HG03521 (cell line): ENCODE measurements around the gene PAFAH1B1.
"Not testable (repeated sequence)": the region's sequence is repeated elsewhere in the genome, so short reads cannot be mapped to it uniquely, and the experiment has no call there.

Experiments used
- ATAC-seq: cut with Tn5 transposase; IDR thresholded peaks from one replicate; pipeline ENCODE4 v1.9.1; 2021; ENCODE audit warnings: mild to moderate bottlenecking, moderate library complexity; ENCODE audit not compliant: unreplicated experiment

Gene PAFAH1B1

GRCh38 chr17:2634361-2634960, 41.0 kb downstream of the PAFAH1B1 start:
- ATAC-seq, result no peak

GRCh38 chr17:2635241-2635640, 41.8 kb downstream of the PAFAH1B1 start:
- no peak for ATAC-seq

- ATAC-seq, result no peak
Measured at GRCh38 chr17:2635675-2636074, 42.2 kb downstream of the PAFAH1B1 start.

GRCh38 chr17:2636169-2636930, 42.9 kb downstream of the PAFAH1B1 start:
- ATAC-seq, result no peak

- no peak for ATAC-seq
Measured at GRCh38 chr17:2637422-2637821, 44.0 kb downstream of the PAFAH1B1 start.

- ATAC-seq, result no peak
Measured at GRCh38 chr17:2644971-2645370, 51.5 kb downstream of the PAFAH1B1 start.

GRCh38 chr17:2647957-2648356, 54.5 kb downstream of the PAFAH1B1 start:
- no peak for ATAC-seq

- no peak for ATAC-seq
Measured at GRCh38 chr17:2649191-2649590, 55.7 kb downstream of the PAFAH1B1 start.

GRCh38 chr17:2652911-2653310, 59.5 kb downstream of the PAFAH1B1 start:
- not testable (repeated sequence) for ATAC-seq

- ATAC-seq, result no peak
Measured at GRCh38 chr17:2655546-2655945, 62.1 kb downstream of the PAFAH1B1 start.

GRCh38 chr17:2656283-2656682, 62.8 kb downstream of the PAFAH1B1 start:
- ATAC-seq, result no peak

GRCh38 chr17:2659337-2659736, 65.9 kb downstream of the PAFAH1B1 start:
- ATAC-seq, result not testable (repeated sequence)

- ATAC-seq, result not testable (repeated sequence)
Measured at GRCh38 chr17:2660410-2660809, 67.0 kb downstream of the PAFAH1B1 start.

- ATAC-seq, result no peak
Measured at GRCh38 chr17:2672026-2672425, 78.6 kb downstream of the PAFAH1B1 start.

- not testable (repeated sequence) for ATAC-seq
Measured at GRCh38 chr17:2679247-2679646, 85.8 kb downstream of the PAFAH1B1 start.

GRCh38 chr17:2680961-2681360, 87.5 kb downstream of the PAFAH1B1 start:
- no peak for ATAC-seq

- no peak for ATAC-seq
Measured at GRCh38 chr17:2681650-2682049, 88.2 kb downstream of the PAFAH1B1 start.

GRCh38 chr17:2682176-2682938, 88.9 kb downstream of the PAFAH1B1 start:
- no peak for ATAC-seq

- ATAC-seq, result no peak
Measured at GRCh38 chr17:2683912-2684311, 90.5 kb downstream of the PAFAH1B1 start.

GRCh38 chr17:2684549-2684948, 91.1 kb downstream of the PAFAH1B1 start:
- no peak for ATAC-seq

GRCh38 chr17:2685696-2686095, 92.2 kb downstream of the PAFAH1B1 start:
- ATAC-seq, result no peak

- no peak for ATAC-seq
Measured at GRCh38 chr17:2687074-2687418, 93.6 kb downstream of the PAFAH1B1 start.
